Raji (cell line): ENCODE measurements around the gene CERK.

ENCODE experiments used
- POLR2A ChIP-seq: IDR thresholded peaks from 2 replicates; pipeline ENCODE4 v1.6.1; 2011; ENCODE audit warnings: low read depth, low read length, control low read depth; ENCODE audit not compliant: insufficient read depth

The CERK gene

GRCh38 chr22:46652081-46652846, 85.8 kb downstream of the CERK start:
- no peak for TF ChIP-seq POLR2A

- no peak for TF ChIP-seq POLR2A
Measured at GRCh38 chr22:46651316-46651715, 86.7 kb downstream of the CERK start.

GRCh38 chr22:46650078-46650810, 87.8 kb downstream of the CERK start:
- no peak for TF ChIP-seq POLR2A

GRCh38 chr22:46649141-46650077, 88.6 kb downstream of the CERK start:
- TF ChIP-seq POLR2A: no peak

- TF ChIP-seq POLR2A: no peak
Measured at GRCh38 chr22:46646531-46647215, 91.4 kb downstream of the CERK start.

- TF ChIP-seq POLR2A: no peak
Measured at GRCh38 chr22:46641811-46642266, 96.2 kb downstream of the CERK start.

- TF ChIP-seq POLR2A: no peak
Measured at GRCh38 chr22:46640293-46641055, 97.6 kb downstream of the CERK start.

- TF ChIP-seq POLR2A: no peak
Measured at GRCh38 chr22:46639843-46640242, 98.2 kb downstream of the CERK start.

GRCh38 chr22:46638601-46639431, 99.2 kb downstream of the CERK start:
- TF ChIP-seq POLR2A: no peak

- TF ChIP-seq POLR2A: no peak
Measured at GRCh38 chr22:46637711-46638600, 100.1 kb downstream of the CERK start.

- TF ChIP-seq POLR2A: no peak
Measured at GRCh38 chr22:46636221-46637002, 101.6 kb downstream of the CERK start.

- no peak for TF ChIP-seq POLR2A
Measured at GRCh38 chr22:46635756-46636155, 102.3 kb downstream of the CERK start.
